AG04449 (cell line): ENCODE data around the gene PLEKHM1.
A peak's percentile ranks its signal among the peaks of the same experiment; 100 is the strongest.

Source experiments
- CTCF ChIA-PET: fragments of 350-600 bp; formaldehyde crosslinking; extraction: SDS; loops from one replicate; lab custom pipeline; 2021; ENCODE audit warnings: antibody characterized with exemption; lab: Yijun Ruan, JAX
- POLR2A ChIA-PET: fragments of 400-600, 350-600 bp; formaldehyde crosslinking; extraction: SDS; loops from one replicate; lab custom pipeline; 2020; ENCODE audit warnings: antibody characterized with exemption, inconsistent platforms; lab: Yijun Ruan, JAX
- DNase-seq: peaks from one replicate; pipeline ENCODE4 v3.0.0-alpha.2; 2010; ENCODE audit warnings: low read depth, low spot score
- H3K4me3 ChIP-seq: 2 replicates; pipeline ENCODE4 v1.5.1; 2011; ENCODE audit warnings: low read depth, mild to moderate bottlenecking, control low read depth, low read length
- CTCF ChIP-seq: IDR thresholded peaks from one replicate; pipeline ENCODE4 v1.5.1; 2011; ENCODE audit warnings: mild to moderate bottlenecking, moderate library complexity, low read length, control low read depth, inconsistent platforms; ENCODE audit not compliant: insufficient read depth; ENCODE audit errors: missing control alignments

The PLEKHM1 gene

DNA sequence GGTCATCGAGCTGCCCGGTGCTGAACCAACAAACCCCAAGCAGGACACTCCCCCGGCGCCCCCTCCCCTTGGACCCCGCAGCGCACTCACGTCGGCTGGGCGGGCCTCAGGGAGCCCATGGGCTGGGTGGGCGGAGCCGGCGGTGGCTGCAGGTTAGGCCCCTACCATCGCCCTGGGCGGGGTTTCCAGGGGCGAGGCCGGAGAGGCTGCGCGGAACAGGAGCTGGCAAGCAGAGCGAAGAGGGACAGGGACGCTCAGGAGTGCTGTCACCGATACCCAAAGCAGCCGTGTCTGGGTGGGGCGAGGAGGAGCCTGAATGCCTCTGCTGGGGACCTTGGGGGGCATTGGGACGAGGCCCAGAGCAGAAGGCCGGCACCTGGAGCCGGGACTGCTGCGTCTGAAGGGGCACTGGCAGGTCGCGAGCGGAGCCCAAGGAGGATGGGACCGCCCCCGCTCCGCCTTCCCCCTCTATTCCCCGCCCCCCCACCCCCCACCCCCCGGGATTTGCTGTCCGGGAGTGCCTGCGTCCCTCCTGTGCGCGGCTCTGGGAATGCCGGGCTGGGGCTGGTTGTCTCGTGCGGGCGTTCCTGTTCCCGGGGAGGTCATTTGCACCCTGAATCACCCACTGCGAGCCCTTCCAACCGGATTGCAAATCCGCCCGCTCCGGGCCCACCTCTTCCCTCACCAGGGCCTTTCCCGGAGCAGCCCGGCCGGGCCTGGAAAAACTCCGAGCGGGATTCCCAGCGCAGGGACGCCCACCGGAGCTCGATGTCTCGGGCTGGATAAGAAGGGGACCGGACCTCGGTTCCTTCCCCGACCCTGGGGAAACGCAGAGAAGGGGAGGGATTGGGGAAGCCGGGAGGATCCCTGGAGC is 58.8 kb downstream of the PLEKHM1 start:
- H3K4me3 ChIP-seq: peak overlapping the region; percentile 52
- no peak for TF ChIP-seq CTCF
- CTCF ChIA-PET: no interaction called here
- POLR2A ChIA-PET: no interaction called here
- DNase-seq: no peak

GRCh38 chr17:45430738-45431530 is 59.6 kb downstream of the PLEKHM1 start:
- CTCF ChIA-PET: no interaction called here
- no peak for DNase-seq
- POLR2A ChIA-PET: no interaction called here
- TF ChIP-seq CTCF: no peak
- H3K4me3 ChIP-seq: peak overlapping the region; percentile 6

DNA sequence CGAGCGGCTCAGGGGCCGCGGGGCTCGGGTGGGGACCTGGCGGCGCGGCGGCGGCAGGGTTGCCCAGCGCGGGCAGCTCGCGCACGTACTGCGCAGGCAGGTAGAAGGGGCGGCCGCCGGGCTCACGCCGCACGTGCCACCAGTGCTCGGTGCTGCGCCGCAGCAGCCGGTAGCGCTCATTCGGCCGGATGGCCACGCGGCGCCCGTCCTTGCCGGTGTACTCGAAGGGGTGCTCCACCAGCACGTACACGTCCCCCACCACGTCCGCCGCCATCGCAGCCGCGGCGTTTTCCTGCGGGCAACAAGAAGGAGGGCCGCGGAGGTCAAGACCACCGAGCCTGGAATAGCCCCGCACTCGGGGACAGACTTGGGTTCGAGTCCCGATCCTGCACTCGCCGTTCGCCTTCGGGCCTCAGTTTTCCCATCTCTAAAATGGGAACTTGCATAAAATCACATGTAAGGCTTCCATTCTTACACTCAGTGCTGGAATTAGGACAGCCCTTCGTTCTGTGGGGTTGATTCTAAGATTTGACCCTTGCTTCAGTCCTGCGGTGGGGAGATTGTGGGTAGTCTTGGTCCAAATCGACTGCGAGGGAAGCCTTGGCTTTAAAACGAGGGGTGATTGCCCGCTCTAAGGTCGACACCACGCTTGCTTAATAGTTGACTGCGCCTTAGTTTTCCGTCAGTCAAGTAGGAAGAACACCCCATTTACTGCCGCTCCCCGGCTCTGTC is 60.3 kb downstream of the PLEKHM1 start:
- H3K4me3 ChIP-seq: 0 out of 2 replicates have a peak overlapping the region, but pooled peaks have one; percentile 6
- ChIA-PET POLR2A (no interaction called here), CTCF (interaction anchor here (2.6 to 8.0 kb wide), 6 partner anchors 11 to 401 kb away, joined by 8 to 98 read pairs (median 15); partner anchors contain the start of gene FMNL1)
- no peak for TF ChIP-seq CTCF
- no peak for DNase-seq

DNA sequence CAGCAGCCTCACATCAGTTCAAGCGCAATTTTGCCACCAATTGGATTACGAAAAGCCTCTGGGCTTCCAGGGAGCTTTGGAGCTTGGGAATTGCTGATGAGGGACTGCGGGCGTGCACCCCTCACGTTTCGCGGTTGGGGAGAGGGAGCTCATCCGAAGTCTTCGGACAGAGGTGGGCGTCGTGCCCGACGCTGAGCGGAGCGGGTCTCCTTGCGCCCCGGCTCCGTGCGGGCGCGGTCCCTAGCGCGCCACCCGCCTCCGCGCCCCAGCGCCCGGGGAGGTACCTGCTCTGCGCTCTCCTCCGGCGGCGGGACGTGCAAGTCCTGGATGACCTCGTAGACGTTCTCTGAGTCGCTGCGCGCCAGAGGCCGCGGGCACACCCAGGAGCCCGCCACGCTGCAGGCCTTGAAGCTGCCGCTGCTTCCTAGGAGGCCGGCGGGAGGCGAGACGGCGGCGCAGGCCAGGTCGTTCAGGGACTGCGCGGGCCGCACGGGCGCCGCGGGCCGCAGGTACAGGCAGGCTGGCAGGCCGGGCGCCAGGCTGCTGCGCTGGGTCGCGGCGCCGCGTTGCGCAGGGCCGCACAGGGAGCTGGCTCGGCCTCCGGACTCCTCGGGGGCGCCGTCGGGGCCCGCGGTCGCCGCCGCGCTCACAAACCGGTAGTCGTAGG is 61.0 kb downstream of the PLEKHM1 start:
- CTCF ChIA-PET: interaction anchor here (1.0 to 8.0 kb wide), 10 partner anchors 11 to 402 kb away, joined by 3 to 98 read pairs (median 14); partner anchors contain the start of gene FMNL1
- POLR2A ChIA-PET: no interaction called here
- DNase-seq: no peak
- TF ChIP-seq CTCF: no peak
- no peak overlapping the region for H3K4me3 ChIP-seq

DNA sequence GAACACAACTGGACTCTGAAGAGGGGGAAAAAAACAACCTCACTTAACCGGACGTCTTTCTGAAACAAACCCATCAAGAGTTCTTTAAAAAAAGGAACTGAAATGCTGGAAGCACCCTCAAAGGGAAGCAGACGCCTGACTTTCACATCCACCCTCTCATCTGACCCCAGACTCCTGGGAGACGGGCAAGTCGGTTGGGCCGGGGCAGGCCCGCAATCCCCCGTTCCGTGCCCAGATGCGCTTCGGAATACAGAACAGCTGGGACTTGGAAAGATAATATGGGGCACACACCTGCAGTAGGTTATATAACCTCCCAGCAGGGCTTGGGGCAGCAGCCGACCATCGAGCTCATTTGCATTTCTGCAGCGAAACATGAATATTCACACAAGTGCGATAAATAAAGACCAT is 61.6 kb downstream of the PLEKHM1 start:
- DNase-seq: no peak
- ChIA-PET CTCF (interaction anchor here (0.6 to 8.0 kb wide), 13 partner anchors 11 to 403 kb away, joined by 3 to 98 read pairs (median 14); partner anchors contain the start of gene FMNL1), POLR2A (no interaction called here)
- no peak for TF ChIP-seq CTCF
- no peak overlapping the region for H3K4me3 ChIP-seq
